Activated T-cell treated with anti-CD3 and anti-CD28 coated beads for 24 hours (primary cell): ENCODE data around the gene PAQR4.

Experiments
- DNase-seq: peaks from one replicate; pipeline ENCODE4 v3.0.0-alpha.2; 2020; ENCODE audit warnings: low read depth

The PAQR4 gene

GRCh38 chr16:3007957-3008689 is 39.0 kb downstream of the PAQR4 start:
- DNase-seq: no peak

GRCh38 chr16:3008690-3009037 is 39.5 kb downstream of the PAQR4 start:
- DNase-seq: no peak

- no peak for DNase-seq
These were observed 40.6 kb downstream of the PAQR4 start for GRCh38 chr16:3009568-3010390.

GRCh38 chr16:3010510-3010909 is 41.4 kb downstream of the PAQR4 start:
- DNase-seq: no peak

GRCh38 chr16:3012246-3012645 is 43.1 kb downstream of the PAQR4 start:
- no peak for DNase-seq

GRCh38 chr16:3012828-3013420 is 43.8 kb downstream of the PAQR4 start, which contains the start of gene CLDN9:
TSS of gene CLDN9 (plus strand) at chr16:3012923. CDS start at chr16:3013363, 440 bp downstream.
- DNase-seq: no peak

GRCh38 chr16:3013491-3013951 is 44.4 kb downstream of the PAQR4 start:
- DNase-seq: no peak

- DNase-seq: no peak
These were observed 45.0 kb downstream of the PAQR4 start for GRCh38 chr16:3013998-3014690.

- no peak for DNase-seq
These were observed 45.8 kb downstream of the PAQR4 start for GRCh38 chr16:3014971-3015370.

- no peak for DNase-seq
These were observed 46.8 kb downstream of the PAQR4 start for GRCh38 chr16:3015865-3016521.

GRCh38 chr16:3017344-3017743 is 48.2 kb downstream of the PAQR4 start:
- DNase-seq: no peak

GRCh38 chr16:3017794-3018506 is 48.8 kb downstream of the PAQR4 start, which contains the start of gene CLDN6:
TSS of gene CLDN6 (minus strand) at chr16:3018183. CDS start at chr16:3016021, 2,162 bp downstream.
- DNase-seq: no peak

GRCh38 chr16:3019594-3020246 is 50.6 kb downstream of the PAQR4 start:
- no peak for DNase-seq

- peak; percentile 49 for DNase-seq
These were observed 51.1 kb downstream of the PAQR4 start, which contains the start of gene TNFRSF12A for GRCh38 chr16:3020247-3020603. TSS of gene TNFRSF12A (plus strand) at chr16:3020368. CDS start at chr16:3020398, 30 bp downstream.

GRCh38 chr16:3020604-3021448 is 51.7 kb downstream of the PAQR4 start:
- peak; percentile 33 for DNase-seq

- DNase-seq: peak; percentile 80
These were observed 52.5 kb downstream of the PAQR4 start for GRCh38 chr16:3021449-3022207.

- peak; percentile 84 for DNase-seq
These were observed 53.1 kb downstream of the PAQR4 start for GRCh38 chr16:3022208-3022683.

GRCh38 chr16:3022684-3023414 is 53.7 kb downstream of the PAQR4 start:
- no peak for DNase-seq
